Occipital lobe (tissue), 2 donors: ENCODE results near the gene EIF3M. TPM values are rescaled to one million over a fixed set of nuclear protein-coding genes. Genes with fewer than 3 reads are reported as not detected.
A peak's percentile ranks its signal among the peaks of the same experiment; 100 is the strongest.

Source experiments
- DNase-seq: peaks from one replicate; lab custom pipeline; 2025; lab: John Stamatoyannopoulos, UW
- total RNA-seq: library from RNA; depleted of rRNA; stranded (reverse); fragments of >200 nt; gene quantifications from one replicate; pipeline ENCODE4 v1.2.3, GENCODE V29; 2014

EIF3M gene
- total RNA-seq = 136 TPM

DNA sequence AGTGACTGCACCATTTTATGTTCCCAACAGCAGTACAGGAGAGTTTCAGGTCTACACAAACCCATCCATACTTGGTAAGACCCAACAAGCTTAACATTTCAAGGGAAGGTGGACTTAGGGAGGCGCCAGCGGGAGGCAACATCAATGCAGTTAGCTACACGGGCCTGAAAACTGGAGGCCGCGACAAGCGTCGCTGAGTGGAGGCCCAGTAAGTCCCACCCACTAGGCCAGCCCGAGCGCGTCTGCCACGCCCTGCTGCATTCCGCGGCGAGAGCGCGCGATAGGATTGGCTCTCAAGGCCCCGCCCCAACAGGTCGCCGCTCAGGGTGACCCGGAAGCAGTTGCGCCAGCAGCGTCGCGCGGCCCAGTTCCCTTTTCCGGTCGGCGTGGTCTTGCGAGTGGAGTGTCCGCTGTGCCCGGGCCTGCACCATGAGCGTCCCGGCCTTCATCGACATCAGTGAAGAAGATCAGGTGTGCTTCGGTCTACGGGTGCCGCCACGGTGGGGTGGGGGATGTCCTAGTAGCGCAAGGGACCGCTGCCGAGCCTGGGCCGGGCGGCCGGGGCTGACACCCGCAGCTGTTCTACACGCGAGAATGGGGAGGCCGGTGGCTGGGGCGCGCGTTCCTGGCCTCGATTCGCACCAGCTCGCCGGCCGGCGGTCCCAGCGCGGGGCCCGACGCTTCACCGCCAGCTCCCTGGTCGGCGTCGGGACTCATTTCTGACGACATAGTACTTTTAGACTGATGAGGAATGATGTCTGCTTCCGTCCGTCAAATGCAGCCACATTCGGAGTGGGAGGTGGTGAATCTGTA lies at the start of gene EIF3M:
Gene EIF3M, plus strand, starts transcription at position 373 of the 813 bp plus-strand sequence. Its CDS starts 57 bp downstream, at position 430.
- peak; percentile 97 for DNase-seq

- no peak for DNase-seq
Observed at GRCh38 chr11:32538804-32539203, 44.8 kb upstream of the EIF3M start.

- DNase-seq = no peak
Observed at GRCh38 chr11:32549611-32550187, 33.9 kb upstream of the EIF3M start.

DNA sequence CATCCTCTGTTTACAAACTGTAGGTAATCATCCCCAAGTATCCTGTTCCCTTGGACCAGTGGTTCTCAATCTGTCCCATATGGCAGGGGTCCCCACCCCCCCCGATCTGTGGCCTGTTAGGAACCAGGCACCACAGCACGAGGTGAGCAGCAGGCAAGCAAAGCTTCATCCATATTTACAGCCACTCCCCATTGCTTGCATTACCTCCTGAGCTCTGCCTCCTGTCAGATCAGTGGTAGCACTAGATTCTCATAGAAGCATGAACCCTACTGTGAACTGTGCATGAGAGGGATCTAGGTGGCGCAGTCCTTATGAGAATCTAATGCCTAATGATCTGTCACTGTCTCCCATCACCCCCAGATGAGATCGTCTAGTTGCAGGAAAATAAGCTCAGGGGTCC lies 33.4 kb upstream of the EIF3M start:
- DNase-seq = no peak

GRCh38 chr11:32555091-32555490 lies 28.5 kb upstream of the EIF3M start:
- DNase-seq = no peak

DNA sequence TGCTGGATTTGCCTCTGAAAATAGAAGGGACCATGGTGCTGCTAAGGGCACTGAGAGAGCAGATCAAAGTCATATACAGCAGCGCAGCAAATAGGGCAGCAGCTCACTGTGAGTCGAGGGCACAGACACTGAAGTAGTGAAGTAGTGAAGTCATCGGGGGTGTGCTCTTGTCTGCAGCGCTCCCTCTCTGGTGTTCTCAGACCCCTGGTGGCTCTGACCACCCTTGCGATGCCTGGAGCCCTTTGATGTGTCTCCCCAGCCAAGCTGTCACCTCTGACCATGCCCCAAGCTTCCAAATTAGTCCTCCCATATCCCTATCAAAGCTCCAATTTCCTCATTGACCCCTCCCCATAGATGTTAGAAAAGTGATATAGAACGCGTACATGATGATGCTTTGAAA lies 27.7 kb upstream of the EIF3M start:
- DNase-seq = no peak

DNA sequence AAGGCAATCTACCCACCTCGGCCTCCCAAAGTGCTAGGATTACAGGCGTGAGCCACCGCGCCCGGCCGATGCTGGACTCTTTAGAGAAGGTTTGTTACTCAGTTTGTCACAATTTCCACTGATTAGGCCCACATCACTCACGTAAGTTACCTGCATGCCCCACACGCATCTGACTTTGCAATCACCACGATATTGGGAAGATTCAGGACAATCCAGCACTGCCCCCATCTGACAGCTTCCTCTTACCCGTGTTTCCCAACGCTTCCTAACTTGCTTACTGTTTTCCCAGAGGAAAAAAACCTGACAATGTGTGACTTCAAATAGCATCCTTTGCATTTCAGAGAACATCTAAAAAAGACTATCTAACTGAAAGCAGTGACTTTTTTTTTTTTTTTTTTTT lies 21.8 kb upstream of the EIF3M start:
- no peak for DNase-seq

- no peak for DNase-seq
Observed at GRCh38 chr11:32562839-32563599, 20.6 kb upstream of the EIF3M start.

GRCh38 chr11:32563600-32563959 lies 20.1 kb upstream of the EIF3M start:
- no peak for DNase-seq

- no peak for DNase-seq
Observed at GRCh38 chr11:32566517-32566916, 17.1 kb upstream of the EIF3M start.

- no peak for DNase-seq
Observed at GRCh38 chr11:32567154-32567553, 16.5 kb upstream of the EIF3M start.

DNA sequence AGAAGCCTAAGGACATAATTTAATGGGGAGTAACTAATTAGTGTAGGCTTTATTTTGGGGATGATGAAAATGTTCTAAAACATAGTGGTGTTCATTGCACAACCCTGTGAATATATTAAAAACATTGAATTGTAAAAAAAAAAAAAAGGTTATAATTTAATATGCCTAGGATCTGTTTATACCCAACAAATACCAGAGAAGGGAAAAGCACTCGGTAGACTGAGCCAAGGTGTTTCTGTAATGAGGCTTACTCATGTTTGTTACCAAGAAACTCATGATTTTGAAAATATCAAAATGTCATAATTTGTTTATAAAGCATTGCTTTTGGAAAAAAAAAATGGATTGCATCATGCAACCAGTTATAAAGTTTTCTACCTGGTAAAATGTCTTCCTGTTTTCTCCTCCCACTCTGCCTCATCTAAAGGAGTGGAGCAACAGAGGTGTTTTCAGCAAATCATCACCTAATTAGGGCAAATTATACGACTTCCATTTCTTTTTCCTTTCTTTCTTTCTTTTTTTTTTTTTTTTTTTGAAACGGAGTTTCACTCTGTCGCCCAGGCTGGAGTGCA lies 14.2 kb upstream of the EIF3M start:
- DNase-seq = no peak

DNA sequence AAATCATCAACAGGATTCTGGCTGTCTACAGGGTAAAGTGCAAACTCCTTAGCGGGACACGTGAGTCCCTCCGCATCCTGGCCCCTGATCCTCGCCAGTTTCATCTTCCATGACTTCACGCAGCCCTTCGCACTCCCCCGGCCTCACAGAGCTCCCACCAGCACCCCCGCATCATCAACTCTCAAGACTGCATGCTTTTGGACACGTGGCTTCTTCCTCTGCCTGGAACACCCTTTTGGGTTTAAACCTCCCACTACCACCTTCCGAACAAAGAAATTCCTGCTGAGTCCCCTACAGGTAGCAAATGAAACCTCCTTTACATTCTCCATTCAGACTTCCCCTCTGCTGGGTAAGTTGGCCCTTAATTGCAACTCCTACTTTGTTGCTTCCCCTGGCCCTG lies 12.6 kb upstream of the EIF3M start:
- no peak for DNase-seq

GRCh38 chr11:32573228-32573627 lies 10.4 kb upstream of the EIF3M start:
- no peak for DNase-seq

DNA sequence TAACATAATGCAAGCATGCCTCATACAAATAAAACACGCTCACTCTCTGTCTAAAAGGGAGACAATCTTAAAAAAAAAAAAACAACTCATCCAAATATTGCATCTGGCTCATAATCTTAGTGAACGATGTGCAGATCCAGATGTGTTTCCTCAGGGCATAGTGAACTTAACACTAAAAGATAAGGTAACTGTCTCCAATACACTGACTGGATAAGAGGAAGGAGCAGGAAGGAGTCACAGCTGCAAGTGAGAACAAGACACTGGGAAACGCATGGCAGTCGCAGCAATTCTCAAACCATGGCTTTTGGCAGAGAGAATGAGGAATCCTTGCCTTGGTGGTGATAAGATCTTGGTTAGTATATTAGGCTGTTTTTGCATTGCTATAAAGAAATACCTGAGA lies 9.2 kb upstream of the EIF3M start:
- no peak for DNase-seq

DNA sequence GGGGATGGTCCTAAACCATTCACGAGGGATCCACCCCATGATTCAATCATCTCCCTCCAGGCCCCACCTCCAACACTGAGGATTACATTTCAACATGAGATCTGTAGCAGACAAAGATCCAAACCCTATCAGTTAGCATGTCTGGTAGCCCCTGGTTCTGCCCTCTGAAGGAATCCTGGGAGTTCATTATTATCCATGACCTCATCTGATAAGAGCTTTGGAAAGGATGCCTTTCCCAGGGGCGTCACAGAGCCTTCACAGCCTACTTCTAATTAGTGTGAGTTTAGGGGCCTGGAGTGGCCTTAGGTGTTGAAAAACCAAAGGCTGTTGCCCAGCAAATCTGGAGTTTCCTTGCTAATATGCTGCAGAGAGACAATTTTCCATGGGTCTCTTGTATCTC lies 8.6 kb upstream of the EIF3M start:
- DNase-seq = no peak

GRCh38 chr11:32576456-32576855 lies 7.2 kb upstream of the EIF3M start:
- no peak for DNase-seq

DNA sequence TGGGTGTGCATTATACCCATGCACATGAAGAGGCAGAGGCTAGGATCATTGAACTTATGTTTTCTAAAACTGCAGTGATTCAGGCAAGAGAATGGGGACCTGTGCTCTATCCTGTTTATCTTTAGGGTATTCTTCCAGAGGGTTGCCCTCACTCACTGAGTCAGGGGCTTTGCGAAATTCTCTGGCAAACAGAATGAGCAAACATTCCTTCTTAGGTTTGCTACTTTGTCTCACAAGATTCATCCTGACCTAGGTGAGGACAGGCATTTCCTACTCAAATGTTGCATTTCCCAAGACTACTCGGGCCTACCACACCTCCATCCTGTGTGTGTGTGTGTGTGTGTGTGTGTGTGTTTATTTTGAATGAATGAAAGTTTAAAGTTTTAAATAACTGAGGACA lies 2.7 kb upstream of the EIF3M start:
- DNase-seq = no peak

- no peak for DNase-seq
Observed at GRCh38 chr11:32581556-32581955, 2.1 kb upstream of the EIF3M start.

DNA sequence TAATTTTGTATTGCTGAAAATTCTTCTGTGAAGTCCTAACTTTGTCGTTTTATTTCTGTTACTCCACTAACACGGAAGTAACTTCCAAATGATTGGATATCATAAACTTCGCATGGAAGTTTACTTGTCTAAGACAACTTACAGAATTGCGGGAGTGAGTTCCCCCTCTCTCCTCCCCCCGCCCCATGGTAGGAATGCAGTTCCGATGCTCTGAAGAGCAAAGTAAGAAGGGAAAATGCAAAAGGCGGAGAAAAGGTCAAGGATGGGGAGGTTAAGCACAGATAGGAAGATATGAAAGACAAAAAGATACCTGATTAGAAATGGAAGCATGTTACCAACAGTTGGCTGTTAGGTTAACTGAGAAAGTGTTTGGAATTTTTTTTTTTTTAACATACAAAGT lies 1.3 kb downstream of the EIF3M start:
- no peak for DNase-seq

DNA sequence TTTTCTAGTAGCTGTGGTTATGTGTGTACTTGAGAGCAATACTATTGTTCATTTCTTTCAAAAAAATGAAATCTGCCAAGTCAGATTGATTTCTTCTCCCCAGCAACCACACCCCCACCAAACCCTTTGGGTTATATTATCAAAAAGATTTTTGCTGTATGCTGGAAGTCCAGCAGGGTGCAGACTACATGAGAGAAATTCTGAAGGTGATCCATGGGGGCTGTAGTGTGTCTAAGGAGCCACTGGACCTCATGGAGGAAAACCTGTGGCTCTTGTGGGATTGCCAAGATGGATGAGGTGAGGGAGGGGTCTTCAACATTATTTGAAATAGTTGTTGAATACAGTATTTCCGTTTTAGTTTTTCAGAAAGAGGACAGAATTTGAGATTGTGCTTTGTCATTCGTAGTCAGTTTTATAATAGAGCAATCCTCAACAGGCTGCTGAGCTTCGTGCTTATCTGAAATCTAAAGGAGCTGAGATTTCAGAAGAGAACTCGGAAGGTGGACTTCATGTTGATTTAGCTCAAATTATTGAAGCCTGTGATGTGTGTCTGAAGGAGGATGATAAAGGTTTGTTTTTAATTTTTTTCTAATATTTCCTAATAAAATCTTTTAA lies 3.1 kb downstream of the EIF3M start:
- DNase-seq = no peak

- no peak for DNase-seq
Observed at GRCh38 chr11:32594272-32594671, 10.6 kb downstream of the EIF3M start.
